ENCODE data around the gene ARRDC2. TPM values are rescaled to one million over a fixed set of nuclear protein-coding genes. Genes with fewer than 3 reads are reported as not detected.

Gene ARRDC2
- total and polyA plus RNA-seq, 9 of the 15 experiments (the other 6 are each of a cell fraction or from before 2014, with no cell fraction given) = 1.9 to 27.4 (median 15.2) TPM

DNA sequence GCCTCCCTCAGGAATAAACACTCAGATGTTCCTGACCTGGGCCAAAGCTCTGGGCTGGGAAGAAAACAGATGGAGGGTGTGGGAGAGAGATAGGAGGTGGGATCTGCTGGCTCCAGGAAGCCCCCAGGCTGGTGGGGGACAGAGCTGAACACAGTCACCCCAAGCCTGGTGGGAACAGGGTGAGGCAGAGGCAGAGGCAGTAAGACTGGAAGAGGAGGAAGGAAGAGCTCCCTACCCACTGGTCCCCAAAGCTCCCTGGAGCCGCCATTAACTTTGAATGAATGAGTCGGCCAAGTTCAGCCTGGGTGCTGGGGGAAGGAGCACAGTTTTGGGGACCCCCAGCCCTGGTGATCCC is 41.9 kb upstream of the ARRDC2 start:
- TF ChIP-seq CBX8 (IDR thresholded peaks at IDR 0.05; ENCODE audit: borderline replicate concordance, extremely low read depth, low read depth, low read length, poor library complexity, severe bottlenecking) = no peak
- no peak for TF ChIP-seq POLR2AphosphoS5 (IDR thresholded peaks at IDR 0.05; ENCODE audit: control insufficient read depth, insufficient read depth, low read depth, low read length)
- TF ChIP-seq BCL6 (CRISPR knock-in tag; IDR thresholded peaks at IDR 0.05) = no peak
- DNase-seq (ENCODE audit: extremely low read depth in 1 of 4, low spot score in 3 of 4) (peak in 1 of 4 experiments; percentile 49), ATAC-seq (no peak), FAIRE-seq (no peak)
- CTCF ChIA-PET (ENCODE audit: low intra/inter-chr PET ratio) = no interaction called here
- no TSS peak for BruUV-seq (replicated peaks)
- Histone ChIP-seq H3K9me3 (replicated peaks; ENCODE audit: control insufficient read depth, insufficient read depth, low read depth, low read length) (no peaks in the 10 kb centered on the region), H3K27me3 (ENCODE audit: control insufficient read depth in 2 of 2, insufficient read depth in 2 of 2, low read length in 2 of 2) (no peaks in the 10 kb centered on the region), H2AFZ (ENCODE audit: low read depth, low read length) (peak overlapping the region; percentile 57), H3K27ac (ENCODE audit: extremely low read depth, low read depth, low read length) (no peak overlapping the region), H3K4me2 (ENCODE audit: insufficient read depth, low read length) (no peak overlapping the region; the same call in 1 of the 2 replicates), H3K79me2 (ENCODE audit: control insufficient read depth, insufficient read depth, low read length) (no peaks in the 10 kb centered on the region), H3K4me1 (replicated peaks in 1 of 2; ENCODE audit: control insufficient read depth in 2 of 2, insufficient read depth in 2 of 2, low read length in 2 of 2) (peaks cover 12 to 47% of the 10 kb centered on the region in 2 experiments), H3K36me3 (ENCODE audit: control insufficient read depth, insufficient read depth, low read length) (no peaks in the 10 kb centered on the region), H3K9me1 (ENCODE audit: control insufficient read depth, insufficient read depth, low read length) (no peaks in the 10 kb centered on the region), H3K9ac (ENCODE audit: insufficient read depth in 1 of 2, low read depth in 2 of 2, low read length in 2 of 2) (peak overlapping the region in 1 of 2 experiments; percentile 78; a peak in 1 of 4 replicates), H4K20me1 (replicated peaks; ENCODE audit: control insufficient read depth, insufficient read depth, low read length) (no peaks in the 10 kb centered on the region), H3K4me3 (no peak overlapping the region)
- POLR2A ChIA-PET = interaction anchor here (0.6 to 0.9 kb wide), 2 partner anchors 11 to 308 kb away, joined by 3 read pairs; no protein-coding TSS in a partner anchor
- in situ Hi-C loops (cut with MboI) = no loop called here
- intact Hi-C loops (cut with micrococcal nuclease) = no loop called here
- WGBS (ENCODE audit: insufficient coverage, low coverage, missing lambda C conversion rate) = 19% methylated on average over 2 of the region's 2 CpGs

DNA sequence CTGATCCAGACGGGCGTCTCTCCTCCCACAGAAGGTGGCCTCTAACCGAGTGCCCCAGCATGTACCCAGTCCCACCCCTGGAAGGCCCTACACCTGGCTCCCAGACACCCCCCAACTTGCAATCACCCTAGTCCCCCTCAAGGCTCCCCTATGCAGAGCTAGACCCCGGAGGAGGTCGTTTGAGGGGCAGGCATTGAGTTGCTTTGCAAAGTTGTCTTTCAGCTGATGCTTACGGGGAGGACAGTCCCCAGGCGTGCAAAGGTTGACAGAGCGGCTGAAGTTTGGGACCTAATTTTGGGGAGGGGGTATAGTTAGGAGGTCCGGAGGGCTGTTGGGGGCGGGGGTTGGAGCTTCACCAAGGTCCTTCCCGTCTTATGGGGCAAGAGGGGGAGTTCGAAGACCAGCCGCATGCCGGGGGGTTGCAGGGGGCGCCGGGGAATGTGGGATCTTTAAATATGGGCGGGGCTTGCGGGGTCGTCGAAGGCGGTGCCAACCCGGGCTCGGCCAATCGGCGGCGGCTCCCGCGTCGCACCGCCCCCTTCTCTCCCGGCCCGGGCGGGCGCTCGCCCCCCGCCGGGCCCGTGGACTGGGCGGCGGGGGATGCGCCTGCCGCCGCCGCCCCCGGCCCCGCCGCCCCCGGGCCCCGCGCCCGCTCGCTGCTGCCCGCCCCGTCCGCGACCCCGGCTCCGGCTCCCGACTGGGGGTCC is 41.3 kb upstream of the ARRDC2 start, which contains the start of gene KCNN1:
Gene KCNN1, plus strand, starts transcription at position 558 of the 707 bp plus-strand sequence. CDS start 6,782 bp downstream, outside the sequence.
- Histone ChIP-seq H3K36me3 (ENCODE audit: control insufficient read depth, insufficient read depth, low read length) (no peaks in the 10 kb centered on the region), H3K9ac (ENCODE audit: insufficient read depth in 1 of 2, low read depth in 2 of 2, low read length in 2 of 2) (peak within 1 kb of the TSS in 1 of 2 experiments; percentile 90; a peak in 2 of 4 replicates), H3K79me2 (ENCODE audit: control insufficient read depth, insufficient read depth, low read length) (no peaks in the 10 kb centered on the region), H3K4me3 (peak within 1 kb of the TSS; percentile 36), H3K27ac (ENCODE audit: extremely low read depth, low read depth, low read length) (no peak within 1 kb of the TSS), H3K9me3 (replicated peaks; ENCODE audit: control insufficient read depth, insufficient read depth, low read depth, low read length) (no peaks in the 10 kb centered on the region), H3K4me1 (replicated peaks in 1 of 2; ENCODE audit: control insufficient read depth in 2 of 2, insufficient read depth in 2 of 2, low read length in 2 of 2) (peaks cover 12 to 47% of the 10 kb centered on the region in 2 experiments), H3K4me2 (ENCODE audit: insufficient read depth, low read length) (peak within 1 kb of the TSS; percentile 69), H3K9me1 (ENCODE audit: control insufficient read depth, insufficient read depth, low read length) (no peaks in the 10 kb centered on the region), H2AFZ (ENCODE audit: low read depth, low read length) (peak within 1 kb of the TSS; percentile 57), H4K20me1 (replicated peaks; ENCODE audit: control insufficient read depth, insufficient read depth, low read length) (no peaks in the 10 kb centered on the region), H3K27me3 (ENCODE audit: control insufficient read depth in 2 of 2, insufficient read depth in 2 of 2, low read length in 2 of 2) (no peaks in the 10 kb centered on the region)
- peak in 3 of 4 experiments; percentile 92 to 99 (median 99) for DNase-seq (ENCODE audit: extremely low read depth in 1 of 4, low spot score in 3 of 4)
- POLR2A ChIA-PET = interaction anchor here (0.9 kb wide), 1 partner anchor 11 kb away, joined by 3 read pairs; no protein-coding TSS in a partner anchor
- peak; percentile 74 for ATAC-seq
- intact Hi-C loops (cut with micrococcal nuclease) = no loop called here
- FAIRE-seq = no peak
- BruUV-seq (replicated peaks) = no TSS peak
- in situ Hi-C loops (cut with MboI) = no loop called here
- WGBS (ENCODE audit: insufficient coverage, low coverage, missing lambda C conversion rate) = 32% methylated on average over 9 of the region's 59 CpGs
- CTCF ChIA-PET (ENCODE audit: low intra/inter-chr PET ratio) = no interaction called here
- TF ChIP-seq, protein P1, sequence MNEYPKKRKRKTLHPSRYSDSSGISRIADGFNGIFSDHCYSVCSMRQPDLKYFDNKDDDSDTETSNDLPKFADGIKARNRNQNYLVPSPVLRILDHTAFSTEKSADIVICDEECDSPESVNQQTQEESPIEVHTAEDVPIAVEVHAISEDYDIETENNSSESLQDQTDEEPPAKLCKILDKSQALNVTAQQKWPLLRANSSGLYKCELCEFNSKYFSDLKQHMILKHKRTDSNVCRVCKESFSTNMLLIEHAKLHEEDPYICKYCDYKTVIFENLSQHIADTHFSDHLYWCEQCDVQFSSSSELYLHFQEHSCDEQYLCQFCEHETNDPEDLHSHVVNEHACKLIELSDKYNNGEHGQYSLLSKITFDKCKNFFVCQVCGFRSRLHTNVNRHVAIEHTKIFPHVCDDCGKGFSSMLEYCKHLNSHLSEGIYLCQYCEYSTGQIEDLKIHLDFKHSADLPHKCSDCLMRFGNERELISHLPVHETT (CRISPR knock-in tag; conservative IDR thresholded peaks at IDR 0.05 in 1 of 2, IDR thresholded peaks at IDR 0.05 in 1 of 2) = no peak
- no peak for TF ChIP-seq NR2C2 (CRISPR knock-in tag; IDR thresholded peaks at IDR 0.05)
- TF ChIP-seq NR2C2 (tag; IDR thresholded peaks at IDR 0.05) = 0 out of 2 replicates have a peak, but pooled peaks have one; percentile 36
- TF ChIP-seq RBM39 (optimal IDR thresholded peaks at IDR 0.05; ENCODE audit: low read depth, low read length) = no peak
- TF ChIP-seq, protein P2, sequence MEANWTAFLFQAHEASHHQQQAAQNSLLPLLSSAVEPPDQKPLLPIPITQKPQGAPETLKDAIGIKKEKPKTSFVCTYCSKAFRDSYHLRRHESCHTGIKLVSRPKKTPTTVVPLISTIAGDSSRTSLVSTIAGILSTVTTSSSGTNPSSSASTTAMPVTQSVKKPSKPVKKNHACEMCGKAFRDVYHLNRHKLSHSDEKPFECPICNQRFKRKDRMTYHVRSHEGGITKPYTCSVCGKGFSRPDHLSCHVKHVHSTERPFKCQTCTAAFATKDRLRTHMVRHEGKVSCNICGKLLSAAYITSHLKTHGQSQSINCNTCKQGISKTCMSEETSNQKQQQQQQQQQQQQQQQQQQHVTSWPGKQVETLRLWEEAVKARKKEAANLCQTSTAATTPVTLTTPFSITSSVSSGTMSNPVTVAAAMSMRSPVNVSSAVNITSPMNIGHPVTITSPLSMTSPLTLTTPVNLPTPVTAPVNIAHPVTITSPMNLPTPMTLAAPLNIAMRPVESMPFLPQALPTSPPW (CRISPR knock-in tag; IDR thresholded peaks at IDR 0.05) = peak; percentile 63
- peak; percentile 74; the same call in 1 of the 2 replicates for TF ChIP-seq ZBTB7A (IDR thresholded peaks at IDR 0.05; ENCODE audit: borderline replicate concordance, control insufficient read depth, low read depth, low read length)
- TF ChIP-seq EZH2 (IDR thresholded peaks at IDR 0.05; ENCODE audit: borderline replicate concordance, low read depth, low read length) = no peak
